Measurements from ENCODE around the gene P2RY1.
"Not testable (repeated sequence)": the region's sequence is repeated elsewhere in the genome, so short reads cannot be mapped to it uniquely, and the experiment has no call there.

The P2RY1 gene

DNA sequence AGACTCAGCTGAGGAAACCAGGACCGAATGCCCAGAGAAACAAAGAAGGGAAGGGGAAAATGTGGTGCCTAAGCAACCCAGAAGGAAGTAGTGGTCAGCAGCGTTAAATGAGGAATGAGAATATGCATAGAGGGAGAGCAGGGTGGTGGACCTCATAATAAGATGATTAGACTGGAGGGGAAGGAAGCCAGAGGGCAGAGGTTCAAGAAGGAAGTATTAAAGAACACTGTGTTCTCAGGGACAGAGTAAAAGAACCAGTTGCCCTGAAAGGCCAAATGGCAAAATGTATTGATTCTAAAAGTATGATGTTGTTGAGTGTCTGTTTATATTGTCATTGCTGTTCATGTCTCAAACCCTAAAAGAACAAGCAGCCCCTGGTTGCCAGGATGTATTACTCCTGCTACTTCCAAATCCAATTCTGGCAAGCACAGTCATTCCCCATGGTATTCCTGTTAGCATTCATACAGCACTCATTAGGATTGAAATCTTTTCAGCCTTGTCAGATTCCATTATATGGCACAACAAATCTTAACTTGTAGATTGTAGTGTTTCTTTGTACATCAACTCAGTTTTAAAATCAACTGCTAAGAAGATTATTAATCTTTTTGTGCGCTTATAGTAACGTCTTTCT is 23.4 kb downstream of the P2RY1 start:
- no peaks in the 10 kb centered on the region for H3K4me1 ChIP-seq (ENCODE audit: control insufficient read depth in 2 of 2, insufficient read depth in 2 of 2, low read length in 2 of 2)
- no peak overlapping the region for H3K27ac ChIP-seq (ENCODE audit: low read depth in 2 of 2, low read length in 2 of 2)
- H3K36me3 ChIP-seq (ENCODE audit: control insufficient read depth in 2 of 2, insufficient read depth in 2 of 2, low read length in 2 of 2): no peaks in the 10 kb centered on the region
- H3K9me3 ChIP-seq (ENCODE audit: control insufficient read depth in 2 of 2, low read length in 2 of 2): no peaks in the 10 kb centered on the region
- no peaks in the 10 kb centered on the region for H3K27me3 ChIP-seq (ENCODE audit: control insufficient read depth in 2 of 2, insufficient read depth in 2 of 2, low read length in 2 of 2)
- H3K4me3 ChIP-seq (ENCODE audit: low read length in 2 of 2): no peak overlapping the region
- H3K9ac ChIP-seq (ENCODE audit: low read depth in 1 of 2, low read length in 2 of 2): no peak overlapping the region

DNA sequence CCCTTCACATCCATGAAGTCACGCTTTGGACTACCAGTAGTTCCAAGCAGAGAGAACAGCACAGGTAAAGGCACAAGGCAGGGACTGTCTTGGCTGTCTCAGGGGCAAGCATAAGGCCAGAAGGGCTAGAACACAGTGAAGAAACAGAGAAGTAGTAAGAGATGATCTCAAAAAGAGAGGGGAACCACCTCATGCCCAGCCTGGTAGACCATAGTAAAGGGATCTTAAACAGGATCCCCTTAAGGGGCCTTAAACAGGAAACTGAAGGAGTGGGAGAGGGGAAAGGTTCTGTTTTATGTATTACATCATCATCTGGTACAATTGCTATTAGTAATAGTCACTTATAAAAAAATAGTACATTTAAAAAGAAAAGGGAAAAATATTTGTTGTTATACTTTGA is 25.8 kb downstream of the P2RY1 start:
- no peak overlapping the region for H3K9ac ChIP-seq (ENCODE audit: low read depth in 1 of 2, low read length in 2 of 2)
- no peaks in the 10 kb centered on the region for H3K36me3 ChIP-seq (ENCODE audit: control insufficient read depth in 2 of 2, insufficient read depth in 2 of 2, low read length in 2 of 2)
- H3K4me1 ChIP-seq (ENCODE audit: control insufficient read depth in 2 of 2, insufficient read depth in 2 of 2, low read length in 2 of 2): no peaks in the 10 kb centered on the region
- no peak overlapping the region for H3K4me3 ChIP-seq (ENCODE audit: low read length in 2 of 2)
- H3K9me3 ChIP-seq (ENCODE audit: control insufficient read depth in 2 of 2, low read length in 2 of 2): no peaks in the 10 kb centered on the region
- no peaks in the 10 kb centered on the region for H3K27me3 ChIP-seq (ENCODE audit: control insufficient read depth in 2 of 2, insufficient read depth in 2 of 2, low read length in 2 of 2)
- no peak overlapping the region for H3K27ac ChIP-seq (ENCODE audit: low read depth in 2 of 2, low read length in 2 of 2)

DNA sequence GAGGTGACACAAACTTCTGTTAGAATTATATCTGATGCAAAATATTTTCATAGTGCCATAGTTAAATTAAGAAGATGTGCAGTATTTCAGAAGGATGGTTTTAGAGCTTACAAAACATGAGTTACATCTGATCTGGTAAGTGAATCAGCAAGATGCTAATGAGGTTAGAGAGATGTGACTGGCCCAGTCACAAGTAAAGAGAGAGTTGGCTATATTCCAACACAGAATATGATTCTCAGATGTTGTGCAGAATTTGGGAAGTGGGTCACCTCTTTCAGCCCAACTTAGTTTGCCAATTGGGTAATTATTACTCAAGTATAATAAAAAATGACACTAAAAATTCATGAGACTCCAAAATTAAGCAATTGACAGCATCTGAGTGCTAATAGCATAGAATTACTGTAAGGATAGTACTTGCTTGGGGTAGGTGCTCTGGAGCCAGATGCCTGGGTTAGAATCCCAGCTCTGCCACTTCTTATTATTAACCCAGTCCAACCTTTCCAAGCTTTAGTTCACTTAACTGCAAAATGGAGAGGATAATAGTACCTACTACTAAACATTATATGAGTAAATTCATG is 30.8 kb downstream of the P2RY1 start:
- Histone ChIP-seq H3K27ac (ENCODE audit: low read depth in 2 of 2, low read length in 2 of 2) (no peak overlapping the region), H3K4me1 (ENCODE audit: control insufficient read depth in 2 of 2, insufficient read depth in 2 of 2, low read length in 2 of 2) (no peaks in the 10 kb centered on the region), H3K27me3 (ENCODE audit: control insufficient read depth in 2 of 2, insufficient read depth in 2 of 2, low read length in 2 of 2) (no peaks in the 10 kb centered on the region), H3K36me3 (ENCODE audit: control insufficient read depth in 2 of 2, insufficient read depth in 2 of 2, low read length in 2 of 2) (no peaks in the 10 kb centered on the region), H3K9me3 (ENCODE audit: control insufficient read depth in 2 of 2, low read length in 2 of 2) (no peaks in the 10 kb centered on the region), H3K4me3 (ENCODE audit: low read length in 2 of 2) (no peak overlapping the region), H3K9ac (ENCODE audit: low read depth in 1 of 2, low read length in 2 of 2) (no peak overlapping the region)

DNA sequence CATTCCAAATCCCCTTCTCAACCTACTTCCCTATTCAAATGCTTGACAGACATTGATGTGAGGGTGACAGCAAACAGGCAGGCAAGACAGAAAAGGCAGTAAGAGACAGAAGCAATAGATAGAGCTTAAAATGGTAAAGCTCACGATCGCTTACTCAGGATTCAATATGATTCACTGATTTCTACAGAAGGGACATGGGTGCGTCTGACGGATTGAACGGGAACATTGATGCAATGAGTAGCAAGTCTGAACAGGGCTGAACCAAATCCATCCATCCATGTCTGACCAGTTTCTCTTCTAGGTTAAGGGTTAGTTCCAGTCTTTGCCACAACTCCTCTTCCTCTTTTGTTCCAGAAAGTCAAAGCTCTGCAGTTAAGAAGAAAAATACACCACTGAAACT is 35.1 kb downstream of the P2RY1 start:
- no peaks in the 10 kb centered on the region for H3K36me3 ChIP-seq (ENCODE audit: control insufficient read depth in 2 of 2, insufficient read depth in 2 of 2, low read length in 2 of 2)
- no peak overlapping the region for H3K27ac ChIP-seq (ENCODE audit: low read depth in 2 of 2, low read length in 2 of 2)
- no peaks in the 10 kb centered on the region for H3K9me3 ChIP-seq (ENCODE audit: control insufficient read depth in 2 of 2, low read length in 2 of 2)
- no peaks in the 10 kb centered on the region for H3K4me1 ChIP-seq (ENCODE audit: control insufficient read depth in 2 of 2, insufficient read depth in 2 of 2, low read length in 2 of 2)
- H3K27me3 ChIP-seq (ENCODE audit: control insufficient read depth in 2 of 2, insufficient read depth in 2 of 2, low read length in 2 of 2): no peaks in the 10 kb centered on the region
- no peak overlapping the region for H3K9ac ChIP-seq (ENCODE audit: low read depth in 1 of 2, low read length in 2 of 2)
- no peak overlapping the region for H3K4me3 ChIP-seq (ENCODE audit: low read length in 2 of 2)

DNA sequence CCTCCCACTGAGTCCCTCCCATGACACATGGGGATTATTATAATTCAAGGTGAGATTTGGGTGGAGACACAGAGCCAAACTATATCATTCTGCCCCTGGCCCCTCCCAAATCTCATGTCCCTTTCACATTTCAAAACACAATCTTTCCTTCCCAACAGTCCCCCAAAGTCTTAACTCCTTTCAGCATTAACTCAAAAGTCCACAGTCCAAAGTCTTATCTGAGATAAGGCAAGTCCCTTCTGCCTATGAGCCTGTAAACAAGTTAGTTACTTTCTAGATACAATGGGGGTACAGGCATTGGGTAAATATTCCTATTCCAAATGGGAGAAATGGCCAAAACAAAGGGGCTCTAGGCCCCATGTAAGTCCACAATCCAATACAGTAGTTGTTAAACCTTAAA is 38.4 kb downstream of the P2RY1 start:
- not testable (repeated sequence) for H3K9me3 ChIP-seq (ENCODE audit: control insufficient read depth in 2 of 2, low read length in 2 of 2); H3K9ac ChIP-seq (ENCODE audit: low read depth in 1 of 2, low read length in 2 of 2); H3K27me3 ChIP-seq (ENCODE audit: control insufficient read depth in 2 of 2, insufficient read depth in 2 of 2, low read length in 2 of 2); H3K4me1 ChIP-seq (ENCODE audit: control insufficient read depth in 2 of 2, insufficient read depth in 2 of 2, low read length in 2 of 2); H3K4me3 ChIP-seq (ENCODE audit: low read length in 2 of 2); H3K36me3 ChIP-seq (ENCODE audit: control insufficient read depth in 2 of 2, insufficient read depth in 2 of 2, low read length in 2 of 2); H3K27ac ChIP-seq (ENCODE audit: low read depth in 2 of 2, low read length in 2 of 2)

DNA sequence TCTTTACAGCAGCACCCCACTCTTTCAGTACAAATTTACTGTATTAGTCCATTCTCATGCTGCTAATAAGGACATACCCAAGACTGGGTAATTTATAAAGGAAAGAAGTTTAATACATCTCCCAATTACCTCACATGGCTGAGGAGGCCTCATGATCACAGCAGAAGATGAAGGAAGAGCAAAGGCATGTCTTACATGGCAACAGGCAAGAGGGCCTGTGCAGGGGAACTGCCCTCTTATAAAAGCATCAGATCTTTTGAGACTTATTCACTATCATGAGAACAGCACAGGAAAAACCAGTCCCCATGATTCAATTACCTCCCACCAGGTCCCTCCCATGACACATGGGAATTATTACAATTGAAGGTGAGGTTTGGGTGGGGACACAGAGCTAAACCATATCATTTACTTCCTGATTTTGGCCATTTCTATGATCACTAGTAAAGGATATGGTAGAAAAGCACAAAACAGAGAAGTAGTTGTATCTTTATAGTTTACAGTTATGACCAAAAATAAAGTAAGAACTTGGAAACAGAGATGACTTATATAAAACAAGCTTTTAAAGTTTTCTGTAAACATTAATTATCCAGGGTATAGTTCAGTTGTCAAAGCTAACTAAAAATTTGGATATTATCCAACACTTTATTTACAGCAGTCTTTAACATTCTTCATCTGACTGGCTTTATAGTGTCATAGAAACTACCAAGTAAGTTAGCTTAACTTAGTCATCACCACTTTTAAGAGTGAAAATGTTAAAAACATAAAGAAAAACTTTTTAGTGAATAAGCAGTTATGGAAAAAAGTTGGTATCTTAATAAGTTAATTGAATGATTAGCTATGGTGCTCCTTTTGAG is 40.2 kb downstream of the P2RY1 start:
- no peak overlapping the region for H3K27ac ChIP-seq (ENCODE audit: low read depth in 2 of 2, low read length in 2 of 2)
- no peak overlapping the region for H3K9ac ChIP-seq (ENCODE audit: low read depth in 1 of 2, low read length in 2 of 2)
- H3K4me1 ChIP-seq (ENCODE audit: control insufficient read depth in 2 of 2, insufficient read depth in 2 of 2, low read length in 2 of 2): no peaks in the 10 kb centered on the region
- no peaks in the 10 kb centered on the region for H3K27me3 ChIP-seq (ENCODE audit: control insufficient read depth in 2 of 2, insufficient read depth in 2 of 2, low read length in 2 of 2)
- H3K36me3 ChIP-seq (ENCODE audit: control insufficient read depth in 2 of 2, insufficient read depth in 2 of 2, low read length in 2 of 2): no peaks in the 10 kb centered on the region
- no peaks in the 10 kb centered on the region for H3K9me3 ChIP-seq (ENCODE audit: control insufficient read depth in 2 of 2, low read length in 2 of 2)
- H3K4me3 ChIP-seq (ENCODE audit: low read length in 2 of 2): no peak overlapping the region

DNA sequence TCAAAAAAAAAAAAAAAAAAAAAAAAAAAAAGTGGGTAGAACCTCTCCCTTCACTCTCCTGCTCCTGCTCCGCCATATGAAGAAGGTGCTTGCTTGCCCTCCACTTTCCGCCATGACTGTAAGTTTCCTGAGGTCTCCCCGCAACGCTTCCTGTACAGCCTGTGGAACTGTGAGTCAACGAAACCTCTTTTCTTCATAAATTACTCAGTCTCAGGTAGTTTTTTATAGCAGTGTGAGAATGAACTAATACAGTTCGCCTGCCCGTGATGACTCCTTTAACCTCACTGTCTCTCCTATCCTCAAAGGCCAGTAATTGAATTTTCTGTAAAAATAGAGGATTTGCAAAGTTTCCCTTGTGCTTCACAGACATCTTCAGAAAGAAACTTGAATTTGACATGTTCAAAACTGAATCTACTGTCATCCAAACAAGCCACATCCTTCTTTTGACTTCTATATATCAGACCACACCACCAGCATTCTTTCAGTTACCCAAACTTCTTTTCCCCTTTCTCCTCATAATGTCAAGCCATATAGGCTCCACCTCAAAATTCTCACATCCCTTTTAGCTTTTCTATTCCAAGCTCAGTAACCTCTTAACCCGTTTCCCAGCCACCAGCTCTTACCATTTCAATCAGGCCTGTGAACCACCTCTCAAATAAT is 44.3 kb downstream of the P2RY1 start:
- no peak overlapping the region for H3K4me3 ChIP-seq (ENCODE audit: low read length in 2 of 2)
- no peaks in the 10 kb centered on the region for H3K4me1 ChIP-seq (ENCODE audit: control insufficient read depth in 2 of 2, insufficient read depth in 2 of 2, low read length in 2 of 2)
- no peaks in the 10 kb centered on the region for H3K36me3 ChIP-seq (ENCODE audit: control insufficient read depth in 2 of 2, insufficient read depth in 2 of 2, low read length in 2 of 2)
- no peaks in the 10 kb centered on the region for H3K27me3 ChIP-seq (ENCODE audit: control insufficient read depth in 2 of 2, insufficient read depth in 2 of 2, low read length in 2 of 2)
- H3K9me3 ChIP-seq (ENCODE audit: control insufficient read depth in 2 of 2, low read length in 2 of 2): peaks cover 0 to 2% of the 10 kb centered on the region in 2 donors
- no peak overlapping the region for H3K27ac ChIP-seq (ENCODE audit: low read depth in 2 of 2, low read length in 2 of 2)
- H3K9ac ChIP-seq (ENCODE audit: low read depth in 1 of 2, low read length in 2 of 2): no peak overlapping the region

DNA sequence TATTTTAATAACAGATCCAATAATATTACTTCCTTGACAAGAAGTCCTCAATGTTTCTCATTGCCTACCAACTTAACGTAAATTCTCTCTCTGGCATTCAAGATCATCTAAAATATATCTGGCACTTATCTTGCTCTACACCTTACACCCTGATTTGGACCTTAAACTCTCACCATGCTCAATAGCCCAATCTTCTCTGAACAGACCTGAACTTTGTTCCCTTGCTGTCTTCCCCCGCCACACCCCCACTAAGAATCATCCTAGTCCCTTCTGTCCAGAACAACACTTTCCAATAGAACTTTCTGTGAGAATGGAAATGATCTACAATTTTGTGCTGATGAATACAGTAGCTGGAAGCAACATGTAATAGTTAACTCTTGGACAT is 44.9 kb downstream of the P2RY1 start:
- no peak overlapping the region for H3K27ac ChIP-seq (ENCODE audit: low read depth in 2 of 2, low read length in 2 of 2)
- H3K9me3 ChIP-seq (ENCODE audit: control insufficient read depth in 2 of 2, low read length in 2 of 2): peaks cover 0 to 2% of the 10 kb centered on the region in 2 donors
- H3K4me1 ChIP-seq (ENCODE audit: control insufficient read depth in 2 of 2, insufficient read depth in 2 of 2, low read length in 2 of 2): no peaks in the 10 kb centered on the region
- H3K9ac ChIP-seq (ENCODE audit: low read depth in 1 of 2, low read length in 2 of 2): no peak overlapping the region
- H3K4me3 ChIP-seq (ENCODE audit: low read length in 2 of 2): no peak overlapping the region
- H3K27me3 ChIP-seq (ENCODE audit: control insufficient read depth in 2 of 2, insufficient read depth in 2 of 2, low read length in 2 of 2): no peaks in the 10 kb centered on the region
- H3K36me3 ChIP-seq (ENCODE audit: control insufficient read depth in 2 of 2, insufficient read depth in 2 of 2, low read length in 2 of 2): no peaks in the 10 kb centered on the region

DNA sequence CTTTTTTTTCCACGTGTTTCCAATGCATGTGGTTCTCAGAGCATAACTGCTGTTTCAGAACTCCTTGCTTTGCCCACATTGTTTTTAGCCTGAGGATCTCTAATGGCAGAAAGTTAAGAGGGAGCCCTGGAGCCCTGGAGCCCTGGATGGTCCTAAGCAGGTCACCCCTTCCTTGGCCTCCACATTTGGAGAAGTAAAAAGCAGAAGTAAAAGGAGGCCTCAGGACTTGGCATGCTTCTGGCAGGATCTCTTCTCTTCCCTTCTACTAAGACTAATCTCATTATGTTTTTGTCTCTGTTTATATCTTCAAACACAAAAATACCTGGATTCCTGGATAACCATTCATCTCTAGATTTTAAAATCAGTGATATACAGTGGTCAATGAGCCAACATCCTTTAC is 50.1 kb downstream of the P2RY1 start:
- no peak overlapping the region for H3K4me3 ChIP-seq (ENCODE audit: low read length in 2 of 2)
- H3K9me3 ChIP-seq (ENCODE audit: control insufficient read depth in 2 of 2, low read length in 2 of 2): peaks cover 0 to 2% of the 10 kb centered on the region in 2 donors
- no peak overlapping the region for H3K9ac ChIP-seq (ENCODE audit: low read depth in 1 of 2, low read length in 2 of 2)
- H3K36me3 ChIP-seq (ENCODE audit: control insufficient read depth in 2 of 2, insufficient read depth in 2 of 2, low read length in 2 of 2): no peaks in the 10 kb centered on the region
- H3K27ac ChIP-seq (ENCODE audit: low read depth in 2 of 2, low read length in 2 of 2): no peak overlapping the region
- H3K4me1 ChIP-seq (ENCODE audit: control insufficient read depth in 2 of 2, insufficient read depth in 2 of 2, low read length in 2 of 2): no peaks in the 10 kb centered on the region
- H3K27me3 ChIP-seq (ENCODE audit: control insufficient read depth in 2 of 2, insufficient read depth in 2 of 2, low read length in 2 of 2): no peaks in the 10 kb centered on the region

Measured in mucosa of rectum (tissue), 2 donors.